GM12878 (cell line): ENCODE results near the gene GALK1. TPM values are rescaled to one million over a fixed set of nuclear protein-coding genes. Genes with fewer than 3 reads are reported as not detected.

Source experiments
- CHD2 ChIP-seq: IDR thresholded peaks from 2 replicates; pipeline ENCODE4 v1.6.1; 2011; ENCODE audit warnings: low read depth, low read length, improper control_type of control experiment, borderline replicate concordance
- CHD4 ChIP-seq: fragments of 200-600 bp; sonication (generic); IDR thresholded peaks from 2 replicates; pipeline ENCODE4 v1.6.1; 2016; ENCODE audit warnings: mild to moderate bottlenecking
- CUX1 ChIP-seq: IDR thresholded peaks from 2 replicates; pipeline ENCODE4 v1.6.1; 2012; ENCODE audit warnings: improper control_type of control experiment, low read depth, low read length; ENCODE audit not compliant: insufficient replicate concordance
- E2F4 ChIP-seq: IDR thresholded peaks from 2 replicates; pipeline ENCODE4 v1.6.1; 2012; ENCODE audit warnings: low read depth, low read length, improper control_type of control experiment
- ESRRA ChIP-seq: IDR thresholded peaks from 2 replicates; pipeline ENCODE4 v1.6.1; 2012; ENCODE audit warnings: mild to moderate bottlenecking, low read length, improper control_type of control experiment
- HDAC6 ChIP-seq: fragments of 200-600 bp; sonication (generic); IDR thresholded peaks from one replicate; pipeline ENCODE4 v1.8.0; 2017; ENCODE audit warnings: antibody characterized with exemption; ENCODE audit not compliant: unreplicated experiment
- LARP7 ChIP-seq: fragments of 450-650 bp; IDR thresholded peaks from 2 replicates; pipeline ENCODE4 v1.6.1; 2017; ENCODE audit warnings: mild to moderate bottlenecking
- MLLT1 ChIP-seq: fragments of 450-650 bp; IDR thresholded peaks from 2 replicates; pipeline ENCODE4 v1.6.1; 2016; ENCODE audit warnings: mild to moderate bottlenecking
- MXI1 ChIP-seq: fragments of 150-350 bp; IDR thresholded peaks from 2 replicates; pipeline ENCODE4 v1.6.1; 2011; ENCODE audit warnings: low read depth, mild to moderate bottlenecking, inconsistent platforms, low read length, improper control_type of control experiment
- NR2C2 ChIP-seq: IDR thresholded peaks from 2 replicates; pipeline ENCODE4 v1.6.1; 2011; ENCODE audit warnings: borderline replicate concordance, low read depth; ENCODE audit not compliant: control insufficient read depth, insufficient read length
- POLR2A ChIP-seq: IDR thresholded peaks from 2 replicates; pipeline ENCODE4 v1.6.1; 2011; ENCODE audit warnings: low read depth, mild to moderate bottlenecking, low read length
- RCOR1 ChIP-seq: conservative IDR thresholded peaks from 2 replicates; pipeline ENCODE4 v1.6.1; 2012; ENCODE audit warnings: low read depth, low read length, improper control_type of control experiment
- SREBF2 ChIP-seq: IDR thresholded peaks from 2 replicates; pipeline ENCODE4 v1.6.1; 2012; ENCODE audit warnings: mild to moderate bottlenecking, low read length
- SRF ChIP-seq, 2 experiments: IDR thresholded peaks; 2 replicates each; pipeline ENCODE4 v1.6.1; 2011; ENCODE audit warnings: low read depth in 2 of 2, low read length in 2 of 2, mild to moderate bottlenecking in 1 of 2, moderate library complexity in 1 of 2
- TCF7 ChIP-seq: IDR thresholded peaks from 2 replicates; pipeline ENCODE4 v1.6.1; 2014; ENCODE audit warnings: antibody characterized with exemption, borderline replicate concordance
- USF1 ChIP-seq: IDR thresholded peaks from 2 replicates; pipeline ENCODE4 v1.6.1; 2011; ENCODE audit warnings: borderline replicate concordance, low read depth, mild to moderate bottlenecking, moderate library complexity, mixed read lengths, low read length; ENCODE audit not compliant: insufficient read depth; ENCODE audit errors: extremely low read length
- ZNF274 ChIP-seq: IDR thresholded peaks from one replicate; pipeline ENCODE4 v1.8.0; 2011; ENCODE audit not compliant: insufficient read length, insufficient read depth
- ZNF687 ChIP-seq: fragments of 450-650 bp; IDR thresholded peaks from 2 replicates; pipeline ENCODE4 v1.6.1; 2017; ENCODE audit warnings: mild to moderate bottlenecking, moderate library complexity
- polyA plus RNA-seq, 11 experiments: library from polyadenylated mRNA; depleted of rRNA in 4 of 11; unstranded in 6 of 11; stranded (reverse) in 5 of 11; fragments of >200 nt; fragmentation: Nextera tagmentation in 4 of 11; fragmentation: Illumina TruSeq in 1 of 11; extraction: Ambion mirVana in 4 of 11; extraction: Trizol in 1 of 11; gene quantifications; 1 replicate in 1 of 11; 2 replicates in 10 of 11; pipeline versions ENCODE4 v1.2.1 to v1.2.3, GENCODE V29; 2011 to 2016; ENCODE audit warnings: inconsistent platforms in 2 of 11, missing spikeins in 2 of 11, low read depth in 1 of 11
- total RNA-seq, 4 experiments: library from RNA; depleted of rRNA in 3 of 4; stranded (reverse); fragments of >200 nt in 3 of 4; fragmentation: Illumina TruSeq in 1 of 4; extraction: Trizol in 1 of 4; gene quantifications; 2 replicates each; pipeline versions ENCODE4 v1.2.1 to v1.2.3, GENCODE V29; 2013 to 2021

GALK1 gene
- total and polyA plus RNA-seq, 10 of the 15 experiments (the other 5 are each of a cell fraction or from before 2014, with no cell fraction given), result 0.21 to 43.8 (median 21.4) TPM

GRCh38 chr17:75783803-75784472, 18.9 kb upstream of the GALK1 start (continued):
- TF ChIP-seq MLLT1, result peak; percentile 100
- no peak for TF ChIP-seq RCOR1
- no peak for TF ChIP-seq NR2C2
- TF ChIP-seq ESRRA, result no peak
- TF ChIP-seq LARP7, result 0 out of 2 replicates have a peak, but pooled peaks have one; percentile 50
- no peak for TF ChIP-seq POLR2A
- no peak for TF ChIP-seq CHD4
- no peak for TF ChIP-seq CHD2
- no peak for TF ChIP-seq SRF (IDR thresholded peaks at IDR 0.05; ENCODE audit: low read depth in 2 of 2, low read length in 2 of 2)
- no peak for TF ChIP-seq TCF7
- TF ChIP-seq ZNF687, result no peak
- no peak for TF ChIP-seq ZNF274
- TF ChIP-seq E2F4, result no peak
- TF ChIP-seq CUX1, result no peak
- no peak for TF ChIP-seq HDAC6
- no peak for TF ChIP-seq SREBF2
- TF ChIP-seq USF1, result no peak
- TF ChIP-seq MXI1, result no peak
